ENCODE data around the gene ALDH1L1.
"Not testable (repeated sequence)": the region's sequence is repeated elsewhere in the genome, so short reads cannot be mapped to it uniquely, and the experiment has no call there.

Gene ALDH1L1

DNA sequence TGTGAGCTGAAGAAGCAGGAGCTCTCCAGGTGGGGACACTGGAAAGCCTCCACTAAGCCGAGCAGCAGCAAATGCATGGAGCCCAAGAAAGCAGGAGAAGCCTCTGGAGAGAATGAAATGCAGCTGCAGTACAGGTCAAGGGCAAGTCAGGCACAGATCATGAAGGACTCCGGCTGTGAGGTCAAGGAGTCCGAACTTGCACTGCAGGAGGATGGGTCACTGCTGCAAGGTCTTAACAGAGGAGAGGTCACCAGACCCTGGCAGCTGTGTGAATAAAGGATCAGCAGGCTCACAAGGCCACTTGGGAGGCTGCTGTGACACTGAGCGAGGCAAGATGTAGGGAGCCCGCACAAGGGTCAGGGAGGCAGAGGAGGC, 71.7 kb downstream of the ALDH1L1 start:
- no peak for DNase-seq (ENCODE audit: insufficient read length, low spot score)
- FAIRE-seq = no peak

GRCh38 chr3:126107957-126108675, 72.3 kb downstream of the ALDH1L1 start:
- DNase-seq (ENCODE audit: insufficient read length, low spot score) = no peak
- no peak for FAIRE-seq

GRCh38 chr3:126107203-126107939, 73.0 kb downstream of the ALDH1L1 start:
- no peak for FAIRE-seq
- no peak for DNase-seq (ENCODE audit: insufficient read length, low spot score)

DNA sequence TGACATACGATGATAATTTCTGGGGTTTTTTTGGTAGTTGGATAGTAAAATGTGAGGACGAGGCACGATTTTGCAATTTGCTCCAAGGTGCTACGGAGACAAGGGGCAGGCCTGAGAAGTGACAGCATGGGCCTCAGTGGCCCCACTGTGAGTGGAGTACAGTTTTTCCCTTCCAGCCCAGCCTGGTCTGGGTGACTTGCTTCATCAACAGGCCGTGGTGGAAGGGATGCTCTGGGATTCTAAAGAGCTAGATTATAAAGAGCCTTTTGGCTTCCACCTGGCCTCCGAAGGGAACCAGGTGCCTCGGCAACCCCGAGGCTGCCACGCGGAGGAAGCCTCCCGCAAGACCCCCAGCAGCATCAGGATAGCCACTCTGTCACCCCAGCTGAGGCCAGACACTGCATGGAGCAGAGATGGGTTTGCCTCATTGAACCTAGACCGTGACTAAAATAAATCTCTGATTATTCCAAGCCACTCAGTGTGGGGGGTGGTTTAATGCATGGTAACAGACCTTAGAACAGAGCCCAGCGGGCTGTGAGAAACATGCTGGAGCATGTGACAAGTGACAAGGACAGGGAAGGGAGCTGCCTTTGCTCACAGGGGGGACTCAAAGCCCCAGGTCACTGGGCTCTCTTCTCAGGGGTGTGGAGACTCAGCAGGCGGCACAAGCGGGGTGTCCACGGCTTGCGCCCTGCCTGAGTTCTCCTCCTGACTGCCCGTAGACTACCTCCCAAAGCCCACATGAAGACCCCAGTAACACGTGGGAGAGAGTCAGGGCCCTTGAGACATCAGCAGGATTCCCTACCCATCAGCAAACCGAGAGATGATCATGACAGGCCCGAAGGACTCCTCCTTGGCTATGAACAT, 73.8 kb downstream of the ALDH1L1 start:
- FAIRE-seq (no peak), DNase-seq (ENCODE audit: insufficient read length, low spot score) (no peak)

DNA sequence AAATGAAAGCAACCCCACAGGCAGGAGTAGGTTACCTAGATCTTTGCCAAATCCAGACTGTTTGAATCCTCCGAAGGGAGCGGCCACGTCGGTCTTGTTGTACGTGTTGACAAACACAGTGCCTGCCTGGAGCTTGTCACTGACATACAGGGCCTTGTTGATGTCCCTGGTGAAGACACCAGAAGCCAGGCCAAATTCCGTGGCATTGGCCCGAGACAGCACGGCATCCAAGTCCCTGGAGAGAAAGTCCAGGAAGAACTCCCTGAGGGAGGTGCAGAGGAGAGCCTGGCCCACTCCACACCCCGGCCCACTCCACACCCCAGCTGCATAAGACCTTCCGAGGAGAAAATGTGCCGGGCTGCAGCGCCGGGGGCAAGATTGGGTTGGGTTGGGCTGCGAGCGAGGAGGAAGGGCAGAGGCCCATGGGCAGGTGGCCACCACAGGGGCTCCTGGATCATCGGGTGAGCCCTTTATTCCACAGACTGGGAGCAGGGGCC, 74.6 kb downstream of the ALDH1L1 start:
- no peak for FAIRE-seq
- DNase-seq (ENCODE audit: insufficient read length, low spot score) = no peak

GRCh38 chr3:126104742-126105605, 75.4 kb downstream of the ALDH1L1 start:
- no peak for FAIRE-seq
- DNase-seq (ENCODE audit: insufficient read length, low spot score) = no peak

GRCh38 chr3:126104028-126104635, 76.3 kb downstream of the ALDH1L1 start:
- no peak for FAIRE-seq
- DNase-seq (ENCODE audit: insufficient read length, low spot score) = no peak

DNA sequence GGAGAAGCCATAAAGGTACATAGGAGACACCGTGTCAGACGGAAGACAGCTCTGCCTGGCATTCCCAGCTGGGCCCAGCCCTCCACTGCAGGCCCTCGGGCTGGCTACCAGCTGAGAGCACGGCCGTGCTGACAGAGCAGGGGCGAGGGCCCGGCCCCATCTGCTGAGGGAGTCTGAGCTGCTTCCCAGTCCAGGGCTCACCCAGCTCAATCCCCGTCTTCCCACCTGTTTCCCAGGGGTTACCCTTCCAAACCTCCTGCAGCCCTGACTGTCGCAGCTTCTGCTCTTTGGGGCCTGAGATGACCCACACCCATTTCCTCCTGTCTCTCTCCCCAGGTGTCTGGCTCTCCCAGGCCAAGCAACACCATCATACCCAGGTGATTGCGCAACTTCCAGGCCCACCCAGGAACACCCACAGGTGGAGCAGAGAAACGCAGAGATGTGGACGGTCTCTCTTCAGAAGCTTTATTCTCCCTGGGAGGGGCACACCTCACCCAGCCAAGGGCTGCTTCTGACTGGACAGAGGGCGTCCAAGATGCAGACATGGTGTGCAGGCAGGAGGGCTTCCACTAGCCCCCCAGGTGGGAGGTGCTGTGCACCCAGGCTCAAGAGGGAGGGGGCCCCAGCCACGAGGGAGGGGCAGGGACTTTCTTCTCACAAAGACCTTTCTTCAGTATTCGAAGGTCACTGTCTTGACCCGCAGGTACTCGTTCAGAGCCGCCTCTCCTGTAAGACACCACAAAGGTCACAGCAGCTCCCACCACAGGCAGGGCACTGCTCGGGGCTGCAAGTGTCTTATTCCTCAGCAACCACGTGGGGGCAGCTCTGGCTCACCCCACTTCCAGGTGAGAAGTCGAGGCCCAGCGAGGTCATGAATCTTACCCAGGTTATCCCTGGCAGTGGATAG, 77.0 kb downstream of the ALDH1L1 start:
- FAIRE-seq (no peak), DNase-seq (ENCODE audit: insufficient read length, low spot score) (no peak)

DNA sequence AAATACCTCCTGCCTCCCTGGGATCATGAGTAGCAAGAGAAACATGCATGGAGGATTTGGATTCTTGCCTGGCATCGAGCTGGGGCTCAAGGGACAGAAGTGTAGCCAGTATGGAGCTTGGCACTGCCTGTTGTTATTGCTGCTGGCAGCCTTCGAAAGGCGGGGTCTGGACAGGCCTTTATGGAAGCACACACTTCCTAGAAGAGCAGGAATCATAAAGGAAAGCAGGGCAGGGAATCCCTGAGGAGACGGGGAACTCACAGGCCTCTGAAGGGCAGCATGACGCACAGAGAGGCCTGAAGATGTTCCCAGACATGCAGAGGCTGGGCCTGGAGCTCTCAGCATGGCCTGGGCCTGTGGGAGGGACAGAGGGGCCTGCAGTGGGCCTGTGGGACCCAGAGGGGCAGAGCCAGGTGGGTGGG, 77.8 kb downstream of the ALDH1L1 start:
- no peak for DNase-seq (ENCODE audit: insufficient read length, low spot score)
- no peak for FAIRE-seq

GRCh38 chr3:126102011-126102410, 78.4 kb downstream of the ALDH1L1 start:
- FAIRE-seq (no peak), DNase-seq (ENCODE audit: insufficient read length, low spot score) (no peak)

- FAIRE-seq (no peak), DNase-seq (ENCODE audit: insufficient read length, low spot score) (no peak)
These were observed 78.8 kb downstream of the ALDH1L1 start for GRCh38 chr3:126101521-126101982.

DNA sequence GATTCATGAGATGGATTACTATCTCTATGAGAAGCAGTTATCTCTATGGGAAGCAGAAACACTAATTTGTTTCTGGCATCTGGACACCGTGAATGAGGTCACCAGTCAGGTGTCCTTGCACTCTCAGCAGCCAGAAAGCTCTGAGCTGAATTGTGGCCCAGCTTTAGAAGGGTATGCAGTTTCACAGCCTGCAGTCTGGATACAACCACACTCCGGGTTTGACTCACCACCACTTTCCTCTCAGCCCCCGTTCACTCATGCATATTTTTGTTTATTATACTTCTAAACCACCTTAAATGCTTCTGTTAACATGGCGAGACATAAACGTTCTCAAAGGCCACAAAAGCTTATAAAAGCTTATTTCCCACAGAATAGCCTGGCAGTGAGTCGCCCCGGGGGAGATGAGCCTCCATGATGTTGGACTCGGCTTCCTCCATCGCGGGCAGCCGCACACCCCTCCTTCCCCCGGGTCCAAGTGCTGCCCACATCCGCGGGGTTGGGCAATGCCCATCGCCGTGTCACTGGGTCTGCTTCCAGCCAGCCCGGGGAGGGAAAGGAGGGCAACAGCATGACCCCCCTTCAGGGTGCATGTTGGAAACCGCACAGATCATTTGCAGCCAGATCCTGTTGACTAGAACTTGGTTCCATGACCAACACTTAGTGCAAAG, 79.6 kb downstream of the ALDH1L1 start:
- FAIRE-seq = no peak
- DNase-seq (ENCODE audit: insufficient read length, low spot score) = no peak

DNA sequence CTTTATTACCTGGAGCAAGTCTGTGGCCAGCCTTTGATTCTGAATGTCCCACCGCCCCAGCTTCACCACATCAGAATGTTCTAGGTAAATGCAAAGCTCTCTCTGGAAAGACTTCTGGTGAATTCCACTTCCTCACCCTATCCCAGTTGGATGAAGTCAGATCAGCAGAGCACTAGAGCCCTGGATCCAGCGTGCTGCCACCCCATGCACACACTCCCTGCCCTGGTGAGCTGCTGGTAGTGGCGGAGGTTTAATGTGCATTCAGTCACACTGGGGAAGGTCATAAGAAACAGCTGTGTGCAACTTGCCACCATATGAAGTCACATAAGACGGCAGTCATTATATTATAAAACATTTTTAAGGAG, 80.1 kb downstream of the ALDH1L1 start:
- FAIRE-seq (no peak), DNase-seq (ENCODE audit: insufficient read length, low spot score) (no peak)

DNA sequence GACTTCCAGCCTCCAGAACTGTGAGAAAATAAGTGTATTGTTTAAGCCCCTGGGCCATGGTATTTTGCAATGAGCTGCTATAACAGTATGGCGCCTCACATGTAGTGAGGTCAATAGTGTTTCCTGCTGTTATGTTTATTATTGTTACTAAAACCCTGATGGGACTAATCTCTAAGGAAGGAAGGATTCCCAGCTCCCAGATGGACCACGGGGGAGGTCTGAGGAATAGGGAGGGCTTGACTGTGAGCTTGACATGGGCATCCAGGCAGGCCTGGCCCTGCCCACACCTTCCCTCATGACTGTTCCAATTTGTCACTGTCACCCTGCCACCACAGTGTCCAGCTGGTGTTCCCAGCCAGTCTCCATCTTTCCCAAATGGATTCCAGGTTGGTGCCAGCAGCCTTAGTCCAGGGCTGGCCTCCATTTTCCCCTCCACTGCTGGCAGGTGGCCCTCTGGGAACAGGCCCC, 82.0 kb downstream of the ALDH1L1 start:
- no peak for DNase-seq (ENCODE audit: insufficient read length, low spot score)

DNA sequence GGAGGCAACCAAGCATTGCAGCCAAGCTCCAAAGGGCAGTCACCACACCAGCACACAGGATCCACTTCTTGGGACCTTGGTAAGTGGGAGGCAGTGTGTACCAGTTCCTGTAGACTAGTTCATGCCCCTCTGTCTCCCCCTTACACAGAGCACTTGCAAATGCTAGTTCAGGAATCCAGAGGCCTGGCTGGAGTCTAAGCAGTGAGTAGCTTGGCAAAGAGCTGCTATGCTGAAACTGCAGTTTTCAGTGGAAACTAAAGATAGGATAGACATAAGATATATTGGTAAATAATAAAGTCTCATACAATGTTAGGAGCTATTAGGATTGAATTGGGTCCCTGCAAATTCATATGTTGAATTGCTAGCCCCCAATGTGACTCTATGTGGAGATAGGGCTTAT, 82.6 kb downstream of the ALDH1L1 start:
- DNase-seq (ENCODE audit: insufficient read length, low spot score) = no peak
- no peak for FAIRE-seq

More for the DNA sequence above, 82.0 kb downstream of the ALDH1L1 start:
- FAIRE-seq = no peak

GRCh38 chr3:126096274-126096673, 84.1 kb downstream of the ALDH1L1 start:
- FAIRE-seq; DNase-seq (ENCODE audit: insufficient read length, low spot score): not testable (repeated sequence)

DNA sequence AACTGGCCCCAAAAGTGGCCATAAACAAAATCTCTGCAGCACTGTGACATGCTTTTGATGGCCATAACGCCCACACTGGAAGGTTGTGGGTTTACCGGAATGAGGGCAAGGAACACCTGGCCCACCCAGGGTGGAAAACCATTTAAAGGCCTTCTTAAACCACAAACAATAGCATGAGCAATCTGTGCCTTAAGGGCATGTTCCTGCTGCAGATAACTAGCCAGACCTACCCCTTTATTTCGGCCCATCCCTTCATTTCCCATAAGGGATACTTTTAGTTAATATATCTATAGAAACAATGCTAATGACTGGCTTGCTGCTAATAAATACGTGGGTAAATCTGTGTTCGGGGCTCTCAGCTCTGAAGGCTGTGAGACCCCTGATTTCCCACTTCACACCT, 88.3 kb downstream of the ALDH1L1 start:
- not testable (repeated sequence) for FAIRE-seq; DNase-seq (ENCODE audit: insufficient read length, low spot score)

- FAIRE-seq = no peak
- no peak for DNase-seq (ENCODE audit: insufficient read length, low spot score)
These were observed 92.7 kb downstream of the ALDH1L1 start for GRCh38 chr3:126087552-126088175.
